Epidermal melanocyte (primary cell): ENCODE results near the gene CT45A10.
"Not testable (repeated sequence)": the region's sequence is repeated elsewhere in the genome, so short reads cannot be mapped to it uniquely, and the experiment has no call there.

Experiments used
- DNase-seq: peaks from one replicate; pipeline ENCODE4 v3.0.0; 2011; ENCODE audit warnings: low spot score; ENCODE audit not compliant: insufficient read length

Gene CT45A10, protein sequence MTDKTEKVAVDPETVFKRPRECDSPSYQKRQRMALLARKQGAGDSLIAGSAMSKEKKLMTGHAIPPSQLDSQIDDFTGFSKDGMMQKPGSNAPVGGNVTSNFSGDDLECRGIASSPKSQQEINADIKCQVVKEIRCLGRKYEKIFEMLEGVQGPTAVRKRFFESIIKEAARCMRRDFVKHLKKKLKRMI

DNA sequence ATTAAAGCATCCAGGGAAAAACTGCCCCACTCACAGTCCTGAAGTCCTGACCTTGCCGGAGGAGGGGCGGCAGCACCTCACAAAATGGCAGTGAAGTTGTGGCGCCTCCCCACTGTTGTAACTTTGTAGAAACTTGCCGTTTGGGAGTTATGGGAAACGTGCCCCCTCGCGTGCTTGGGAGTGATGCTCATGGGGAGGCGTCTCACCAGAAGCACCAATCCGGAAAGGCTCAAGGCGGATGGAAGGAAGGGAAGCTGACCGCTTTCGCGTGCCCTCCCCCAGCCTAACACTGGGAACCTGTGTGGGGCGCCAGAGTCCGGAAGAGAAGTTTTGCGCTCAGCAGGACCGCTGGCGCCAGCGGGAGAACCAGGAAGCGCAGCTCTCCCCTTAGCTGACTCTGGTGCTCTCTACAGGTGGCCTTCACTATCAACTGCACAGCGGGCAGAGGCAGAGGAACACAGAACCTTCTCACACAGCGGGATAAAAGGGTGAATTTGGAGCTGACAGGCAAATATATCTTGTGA lies at the start of gene CT45A10, which contains the start of gene SAGE1:
Gene CT45A10, minus strand, starts transcription at position 151 of the 524 bp plus-strand sequence. CDS start 8,100 bp downstream, outside the sequence.
Gene SAGE1, plus strand, starts transcription at position 423 of the 524 bp plus-strand sequence. CDS start 2,527 bp downstream, outside the sequence.
- DNase-seq = no peak

- no peak for DNase-seq
Measured at GRCh38 chrX:135931644-135932487, 38.6 kb upstream of the CT45A10 start.

GRCh38 chrX:135927897-135928296 lies 34.7 kb upstream of the CT45A10 start:
- DNase-seq = no peak

- DNase-seq = no peak
Measured at GRCh38 chrX:135923353-135923752, 30.1 kb upstream of the CT45A10 start.

DNA sequence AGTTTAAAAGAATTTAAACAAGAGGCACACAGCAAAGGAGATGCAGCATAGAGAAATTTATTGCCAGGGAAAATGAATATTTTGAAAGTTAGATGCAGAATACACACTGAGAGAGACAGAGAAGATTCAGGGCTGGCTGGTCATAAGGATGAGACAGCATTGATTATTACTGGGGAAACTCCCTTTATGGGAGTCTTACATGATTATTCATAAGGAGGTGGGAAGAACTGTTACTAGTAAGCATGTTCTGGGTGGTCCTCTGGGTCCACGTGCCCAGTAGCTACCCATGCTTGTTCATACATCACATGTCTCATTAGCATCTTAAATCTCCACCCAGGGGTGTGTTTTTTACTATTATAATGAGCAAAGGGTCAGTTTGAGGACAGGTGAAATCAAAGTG lies 27.3 kb upstream of the CT45A10 start:
- DNase-seq = not testable (repeated sequence)

GRCh38 chrX:135914404-135914803 lies 21.2 kb upstream of the CT45A10 start:
- no peak for DNase-seq

- DNase-seq = no peak
Measured at GRCh38 chrX:135910251-135910650, 17.0 kb upstream of the CT45A10 start.

GRCh38 chrX:135892781-135893180 lies 463 bp downstream of the CT45A10 start:
- DNase-seq = no peak

DNA sequence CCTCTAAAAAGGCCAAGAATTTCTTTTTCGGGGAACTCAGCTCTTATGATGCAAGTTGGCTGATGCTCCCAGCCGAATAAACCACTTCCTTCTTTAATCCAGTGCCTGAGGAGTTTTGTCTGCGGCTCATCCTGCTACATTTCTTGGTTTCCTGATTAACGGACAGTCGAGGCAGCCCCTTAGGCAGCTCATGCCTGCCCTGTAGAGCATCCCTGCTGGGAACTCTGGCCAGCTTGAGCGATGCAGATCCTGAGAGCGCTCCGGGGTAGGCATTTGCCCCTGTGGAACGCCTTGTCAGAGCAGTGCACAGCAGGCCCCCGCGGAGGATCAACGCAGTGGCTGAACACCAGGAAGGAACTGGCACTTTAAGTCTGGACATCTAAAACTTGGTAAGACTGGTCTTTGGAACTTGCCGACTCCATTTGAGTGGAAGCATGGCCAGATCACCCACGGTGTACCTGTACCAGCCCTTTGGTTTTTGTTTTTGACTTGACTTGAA lies 3.1 kb downstream of the CT45A10 start:
- no peak for DNase-seq

GRCh38 chrX:135888976-135889375 lies 4.3 kb downstream of the CT45A10 start:
- DNase-seq = not testable (repeated sequence)

DNA sequence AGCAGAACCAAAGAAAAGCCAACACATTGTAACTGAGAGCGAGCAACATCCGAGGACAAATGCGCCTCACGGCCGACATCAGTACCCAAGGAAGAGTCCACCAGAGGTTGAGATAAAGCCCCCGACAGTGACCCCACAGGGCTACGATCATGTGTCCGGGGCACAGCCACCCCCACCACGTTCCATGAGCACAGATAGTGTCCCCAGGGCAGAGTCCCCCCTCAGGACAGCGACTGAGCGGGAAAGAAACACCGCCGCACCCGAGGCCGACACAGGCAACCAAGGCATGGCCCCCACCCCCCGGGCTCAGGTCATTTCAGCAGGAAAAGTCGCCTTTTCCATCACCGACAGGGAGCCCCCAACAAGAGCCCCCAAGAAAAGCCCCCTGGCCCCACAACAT lies 5.0 kb downstream of the CT45A10 start:
- DNase-seq = not testable (repeated sequence)

DNA sequence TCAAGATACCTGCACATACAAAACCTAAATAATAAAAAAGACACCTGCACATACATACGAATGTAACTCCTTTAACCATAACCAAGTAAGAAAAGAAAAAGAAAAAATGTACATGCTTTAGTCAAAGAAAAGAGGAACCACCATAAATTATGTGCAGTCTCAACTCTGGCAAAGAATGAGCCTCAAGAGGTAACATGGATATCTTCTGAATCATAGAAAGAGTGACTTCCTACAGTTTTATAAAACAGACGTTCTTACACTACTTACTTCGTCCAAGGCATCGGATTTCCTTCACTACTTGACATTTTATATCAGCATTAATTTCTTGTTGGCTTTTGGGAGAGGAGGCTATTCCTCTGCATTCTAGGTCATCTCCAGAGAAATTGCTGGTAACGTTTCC lies 10.5 kb downstream of the CT45A10 start:
- DNase-seq = not testable (repeated sequence)

GRCh38 chrX:135871712-135872111 lies 21.5 kb downstream of the CT45A10 start, which contains the start of gene CT45A9:
TSS of gene CT45A9 (minus strand) at chrX:135871812. CDS start at chrX:135868061, 3,751 bp downstream.
- not testable (repeated sequence) for DNase-seq

GRCh38 chrX:135854438-135854837 lies 38.8 kb downstream of the CT45A10 start, which contains the start of gene CT45A8:
TSS of gene CT45A8 (minus strand) at chrX:135854538. CDS start at chrX:135850783, 3,755 bp downstream.
- DNase-seq = not testable (repeated sequence)

- DNase-seq = not testable (repeated sequence)
Measured at GRCh38 chrX:135837180-135837579, 56.1 kb downstream of the CT45A10 start, which contains the start of gene CT45A7. TSS of gene CT45A7 (minus strand) at chrX:135837280. CDS start at chrX:135833533, 3,747 bp downstream.
